ENCODE measurements around the gene RANBP1. TPM values are rescaled to one million over a fixed set of nuclear protein-coding genes. Genes with fewer than 3 reads are reported as not detected.

Gene RANBP1
- total and polyA plus RNA-seq, 9 of the 15 experiments (the other 6 are each of a cell fraction or from before 2014, with no cell fraction given) = 162 to 2,891 (median 1,289) TPM

DNA sequence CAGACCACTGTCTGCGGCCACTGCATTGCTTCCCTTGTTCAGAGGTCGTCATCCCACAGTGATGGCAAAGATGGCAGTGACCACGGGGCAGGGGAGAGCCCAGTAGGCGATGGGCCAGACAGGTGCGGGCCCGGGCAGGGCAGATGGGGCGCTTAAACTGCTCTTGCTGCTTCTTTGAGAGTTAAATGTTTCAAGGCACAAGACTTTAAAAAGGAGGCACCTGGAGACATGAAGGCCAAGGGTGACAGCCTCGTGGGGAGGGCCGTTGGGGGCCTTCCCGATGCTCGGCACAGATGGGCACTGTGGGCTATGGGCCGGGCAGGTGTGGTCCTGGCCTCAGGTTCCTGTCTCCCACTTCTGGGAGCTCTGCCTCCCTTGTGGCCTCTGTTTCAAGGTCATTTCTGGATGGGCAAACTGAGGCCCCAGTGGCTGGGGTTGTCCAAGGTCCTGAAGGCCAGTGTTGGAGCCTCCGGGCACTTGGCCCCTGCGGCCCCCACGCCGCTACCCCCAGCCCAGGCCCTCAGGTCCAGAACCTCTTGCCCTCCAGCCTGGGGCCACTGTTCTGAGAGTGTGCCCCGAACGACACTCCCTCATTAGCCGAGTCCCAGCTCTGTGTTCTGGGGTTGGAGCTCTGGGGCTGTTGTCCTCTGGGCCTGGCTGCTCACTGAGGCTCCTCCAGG, 51.9 kb downstream of the RANBP1 start (continued):
- no peak for TF ChIP-seq ZNF707 (CRISPR knock-in tag; conservative IDR thresholded peaks at IDR 0.05)
- TF ChIP-seq NR3C1 (CRISPR knock-in tag; IDR thresholded peaks at IDR 0.05) = 0 out of 2 replicates have a peak, but pooled peaks have one; percentile 45
- TF ChIP-seq, protein P1, sequence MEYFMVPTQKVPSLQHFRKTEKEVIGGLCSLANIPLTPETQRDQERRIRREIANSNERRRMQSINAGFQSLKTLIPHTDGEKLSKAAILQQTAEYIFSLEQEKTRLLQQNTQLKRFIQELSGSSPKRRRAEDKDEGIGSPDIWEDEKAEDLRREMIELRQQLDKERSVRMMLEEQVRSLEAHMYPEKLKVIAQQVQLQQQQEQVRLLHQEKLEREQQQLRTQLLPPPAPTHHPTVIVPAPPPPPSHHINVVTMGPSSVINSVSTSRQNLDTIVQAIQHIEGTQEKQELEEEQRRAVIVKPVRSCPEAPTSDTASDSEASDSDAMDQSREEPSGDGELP (CRISPR knock-in tag; IDR thresholded peaks at IDR 0.05; ENCODE audit: borderline replicate concordance) = peak; percentile 43; the same call in 1 of the 2 replicates
- no peak for TF ChIP-seq MCM7 (IDR thresholded peaks at IDR 0.05)
- TF ChIP-seq, protein P2, sequence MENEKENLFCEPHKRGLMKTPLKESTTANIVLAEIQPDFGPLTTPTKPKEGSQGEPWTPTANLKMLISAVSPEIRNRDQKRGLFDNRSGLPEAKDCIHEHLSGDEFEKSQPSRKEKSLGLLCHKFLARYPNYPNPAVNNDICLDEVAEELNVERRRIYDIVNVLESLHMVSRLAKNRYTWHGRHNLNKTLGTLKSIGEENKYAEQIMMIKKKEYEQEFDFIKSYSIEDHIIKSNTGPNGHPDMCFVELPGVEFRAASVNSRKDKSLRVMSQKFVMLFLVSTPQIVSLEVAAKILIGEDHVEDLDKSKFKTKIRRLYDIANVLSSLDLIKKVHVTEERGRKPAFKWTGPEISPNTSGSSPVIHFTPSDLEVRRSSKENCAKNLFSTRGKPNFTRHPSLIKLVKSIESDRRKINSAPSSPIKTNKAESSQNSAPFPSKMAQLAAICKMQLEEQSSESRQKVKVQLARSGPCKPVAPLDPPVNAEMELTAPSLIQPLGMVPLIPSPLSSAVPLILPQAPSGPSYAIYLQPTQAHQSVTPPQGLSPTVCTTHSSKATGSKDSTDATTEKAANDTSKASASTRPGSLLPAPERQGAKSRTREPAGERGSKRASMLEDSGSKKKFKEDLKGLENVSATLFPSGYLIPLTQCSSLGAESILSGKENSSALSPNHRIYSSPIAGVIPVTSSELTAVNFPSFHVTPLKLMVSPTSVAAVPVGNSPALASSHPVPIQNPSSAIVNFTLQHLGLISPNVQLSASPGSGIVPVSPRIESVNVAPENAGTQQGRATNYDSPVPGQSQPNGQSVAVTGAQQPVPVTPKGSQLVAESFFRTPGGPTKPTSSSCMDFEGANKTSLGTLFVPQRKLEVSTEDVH (IDR thresholded peaks at IDR 0.05; ENCODE audit: low read depth, partially characterized antibody) = no peak
- peak; percentile 93 for TF ChIP-seq ZC3H4 (CRISPR knock-in tag; IDR thresholded peaks at IDR 0.05; ENCODE audit: borderline replicate concordance)
- TF ChIP-seq SMAD3 (CRISPR knock-in tag; conservative IDR thresholded peaks at IDR 0.05) = no peak
- no peak for TF ChIP-seq ZNF830 (CRISPR knock-in tag; IDR thresholded peaks at IDR 0.05)
- TF ChIP-seq KLF16 (IDR thresholded peaks at IDR 0.05) = no peak
- TF ChIP-seq ESRRB (CRISPR knock-in tag; IDR thresholded peaks at IDR 0.05; ENCODE audit: borderline replicate concordance) = no peak
- TF ChIP-seq CREB1 (IDR thresholded peaks at IDR 0.05) = no peak
- no peak for TF ChIP-seq CREB1 (CRISPR knock-in tag; IDR thresholded peaks at IDR 0.05)
- TF ChIP-seq ZNF589 (CRISPR knock-in tag; IDR thresholded peaks at IDR 0.05; ENCODE audit: low read depth) = no peak
- no peak for TF ChIP-seq MTF1 (CRISPR knock-in tag; IDR thresholded peaks at IDR 0.05; ENCODE audit: borderline replicate concordance)
- no peak for TF ChIP-seq HDAC8 (tag; IDR thresholded peaks at IDR 0.05)
- TF ChIP-seq, protein P3, sequence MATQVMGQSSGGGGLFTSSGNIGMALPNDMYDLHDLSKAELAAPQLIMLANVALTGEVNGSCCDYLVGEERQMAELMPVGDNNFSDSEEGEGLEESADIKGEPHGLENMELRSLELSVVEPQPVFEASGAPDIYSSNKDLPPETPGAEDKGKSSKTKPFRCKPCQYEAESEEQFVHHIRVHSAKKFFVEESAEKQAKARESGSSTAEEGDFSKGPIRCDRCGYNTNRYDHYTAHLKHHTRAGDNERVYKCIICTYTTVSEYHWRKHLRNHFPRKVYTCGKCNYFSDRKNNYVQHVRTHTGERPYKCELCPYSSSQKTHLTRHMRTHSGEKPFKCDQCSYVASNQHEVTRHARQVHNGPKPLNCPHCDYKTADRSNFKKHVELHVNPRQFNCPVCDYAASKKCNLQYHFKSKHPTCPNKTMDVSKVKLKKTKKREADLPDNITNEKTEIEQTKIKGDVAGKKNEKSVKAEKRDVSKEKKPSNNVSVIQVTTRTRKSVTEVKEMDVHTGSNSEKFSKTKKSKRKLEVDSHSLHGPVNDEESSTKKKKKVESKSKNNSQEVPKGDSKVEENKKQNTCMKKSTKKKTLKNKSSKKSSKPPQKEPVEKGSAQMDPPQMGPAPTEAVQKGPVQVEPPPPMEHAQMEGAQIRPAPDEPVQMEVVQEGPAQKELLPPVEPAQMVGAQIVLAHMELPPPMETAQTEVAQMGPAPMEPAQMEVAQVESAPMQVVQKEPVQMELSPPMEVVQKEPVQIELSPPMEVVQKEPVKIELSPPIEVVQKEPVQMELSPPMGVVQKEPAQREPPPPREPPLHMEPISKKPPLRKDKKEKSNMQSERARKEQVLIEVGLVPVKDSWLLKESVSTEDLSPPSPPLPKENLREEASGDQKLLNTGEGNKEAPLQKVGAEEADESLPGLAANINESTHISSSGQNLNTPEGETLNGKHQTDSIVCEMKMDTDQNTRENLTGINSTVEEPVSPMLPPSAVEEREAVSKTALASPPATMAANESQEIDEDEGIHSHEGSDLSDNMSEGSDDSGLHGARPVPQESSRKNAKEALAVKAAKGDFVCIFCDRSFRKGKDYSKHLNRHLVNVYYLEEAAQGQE (IDR thresholded peaks at IDR 0.05; ENCODE audit: borderline replicate concordance) = peak; percentile 95
- TF ChIP-seq, protein P3 (CRISPR knock-in tag; IDR thresholded peaks at IDR 0.05; ENCODE audit: low read depth) = peak; percentile 73; the same call in 1 of the 2 replicates
- TF ChIP-seq CBFA2T2 (conservative IDR thresholded peaks at IDR 0.05) = no peak

Measured in K562 (cell line).